GM18526 (cell line): Measurements from ENCODE around the gene FNDC3A.

Source experiments
- POLR2A ChIP-seq: IDR thresholded peaks from 3 replicates; pipeline ENCODE4 v1.6.1; 2011; ENCODE audit not compliant: insufficient read length; ENCODE audit errors: extremely low read depth

FNDC3A gene

DNA sequence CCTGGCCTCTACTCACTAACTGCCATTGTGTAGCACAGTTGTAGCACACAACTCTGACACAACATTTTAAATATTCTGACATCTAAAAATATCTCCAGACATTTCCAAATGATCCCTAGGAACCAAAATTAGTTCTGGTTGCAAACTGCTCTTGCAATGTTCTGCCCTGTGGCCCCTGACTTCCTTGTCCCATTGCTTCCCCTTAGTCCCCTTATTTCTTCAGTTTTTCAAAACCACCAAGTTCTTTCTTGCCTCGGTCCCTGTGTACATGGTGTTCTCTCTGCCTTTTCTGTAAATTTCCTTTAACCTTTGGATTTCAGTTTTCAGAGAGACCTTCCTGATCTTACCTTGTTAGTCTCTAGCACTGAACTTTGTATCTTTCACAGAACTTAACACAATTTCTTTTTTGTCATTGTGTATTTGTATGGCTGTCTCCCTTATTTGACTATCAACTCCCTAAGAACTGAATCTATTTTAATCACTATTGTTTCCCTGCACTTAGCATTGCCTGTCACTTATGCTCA is 156.8 kb downstream of the FNDC3A start:
- TF ChIP-seq POLR2A, result no peak

DNA sequence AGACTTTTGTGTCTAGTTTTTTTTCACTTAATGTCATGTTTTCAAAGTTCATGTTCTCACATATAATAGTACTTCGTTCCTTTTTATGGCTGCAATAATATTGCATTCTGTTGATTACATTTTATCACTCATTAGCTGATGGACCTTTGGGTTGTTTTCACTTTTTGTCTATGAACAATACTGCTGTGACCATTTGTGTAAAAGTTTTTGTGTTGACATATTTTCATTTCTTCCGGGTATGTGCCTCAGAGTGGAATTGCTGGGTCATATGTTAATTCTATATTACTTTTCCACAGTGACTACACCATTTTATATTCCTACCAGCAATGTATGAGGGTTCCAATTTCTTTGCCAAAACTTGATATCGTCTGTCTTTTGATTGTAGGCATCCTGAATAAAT is 158.6 kb downstream of the FNDC3A start:
- TF ChIP-seq POLR2A, result no peak

DNA sequence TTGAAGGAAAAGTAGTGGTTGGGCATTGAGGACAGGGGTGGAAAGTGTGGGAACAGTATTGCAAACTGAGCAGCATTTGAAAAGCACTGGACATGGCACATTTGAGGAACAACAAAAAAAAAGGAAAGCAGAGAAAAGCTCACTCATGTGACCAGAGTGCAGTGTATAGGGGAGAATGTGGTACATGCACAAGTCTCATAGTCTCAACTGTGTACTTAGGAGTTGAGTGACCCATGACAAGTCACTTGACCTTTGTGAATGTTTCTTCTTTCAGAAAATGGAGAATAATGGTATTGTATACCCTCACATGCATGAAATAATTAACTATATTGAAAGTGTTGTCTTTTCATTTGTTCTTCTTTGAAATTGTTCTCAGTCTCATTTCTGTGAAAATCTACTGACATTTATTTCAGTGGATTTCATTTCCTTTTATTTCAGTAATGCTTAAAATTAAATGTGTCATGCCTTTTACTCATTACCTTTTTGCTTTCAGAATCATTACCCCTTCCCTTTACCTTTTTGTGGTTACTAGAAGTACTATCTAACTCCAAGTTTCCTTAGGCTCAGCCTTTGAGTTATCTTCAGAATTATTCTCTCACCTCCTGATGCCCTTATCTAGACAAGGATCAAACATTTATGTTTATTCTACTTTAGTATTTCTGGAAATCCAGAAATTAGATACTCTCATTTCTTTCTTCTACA is 165.3 kb downstream of the FNDC3A start:
- no peak for TF ChIP-seq POLR2A

DNA sequence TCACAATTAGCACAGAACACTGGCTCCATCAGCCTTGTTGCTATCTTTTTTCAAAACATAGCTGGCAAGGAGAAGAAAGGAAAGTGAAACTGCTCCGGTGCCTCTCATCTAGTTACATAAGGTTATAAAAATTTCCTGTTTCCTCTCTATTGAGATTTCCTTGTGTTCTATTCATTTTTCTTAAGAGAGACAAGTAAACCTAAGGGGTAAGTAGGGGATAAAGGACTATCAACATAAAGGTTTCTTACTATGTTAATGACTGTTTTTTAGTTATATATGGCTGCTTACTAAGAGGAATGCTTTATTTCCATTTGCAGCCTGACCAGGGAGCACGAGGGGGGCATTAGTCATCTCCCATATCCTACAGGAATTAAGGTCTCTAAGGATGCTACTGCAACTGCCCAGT is 171.2 kb downstream of the FNDC3A start:
- TF ChIP-seq POLR2A, result no peak

DNA sequence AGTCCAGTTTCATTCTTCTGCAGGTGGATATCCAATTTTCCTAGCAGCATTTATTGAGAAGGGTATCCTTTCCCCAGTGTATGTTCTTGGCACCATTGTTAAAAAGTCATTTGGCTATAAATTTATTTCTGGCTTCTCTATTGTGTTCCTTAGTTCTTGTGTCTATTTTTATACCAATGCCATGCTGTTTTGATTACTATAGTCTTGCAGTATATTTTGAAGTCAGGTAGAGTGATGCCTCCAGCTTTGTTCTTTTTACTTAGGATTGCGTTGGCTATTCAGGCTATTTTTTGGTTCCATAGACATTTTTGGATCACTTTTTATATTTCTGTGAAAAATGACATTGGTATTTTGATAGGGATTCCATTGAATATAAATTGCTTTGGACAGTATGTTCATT is 172.7 kb downstream of the FNDC3A start:
- no peak for TF ChIP-seq POLR2A

DNA sequence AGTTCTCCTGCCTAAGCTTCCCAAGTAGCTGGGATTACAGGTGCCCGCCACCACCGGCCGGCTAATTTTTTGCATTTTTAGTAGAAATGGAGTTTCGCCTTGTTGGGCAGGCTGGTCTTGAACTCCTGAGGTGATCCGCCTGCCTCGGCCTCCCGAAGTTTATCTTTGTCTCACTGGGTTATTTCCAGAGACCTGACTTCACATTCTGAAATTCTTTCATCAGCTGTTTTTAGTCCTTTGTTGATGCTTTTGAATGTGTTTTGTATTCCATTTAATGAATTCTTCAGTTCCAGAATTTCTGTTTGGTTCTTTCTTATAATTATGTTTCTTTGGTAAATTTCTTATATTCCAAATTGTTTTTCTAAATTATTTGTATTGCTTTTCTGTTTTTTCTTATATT is 189.0 kb downstream of the FNDC3A start:
- no peak for TF ChIP-seq POLR2A

DNA sequence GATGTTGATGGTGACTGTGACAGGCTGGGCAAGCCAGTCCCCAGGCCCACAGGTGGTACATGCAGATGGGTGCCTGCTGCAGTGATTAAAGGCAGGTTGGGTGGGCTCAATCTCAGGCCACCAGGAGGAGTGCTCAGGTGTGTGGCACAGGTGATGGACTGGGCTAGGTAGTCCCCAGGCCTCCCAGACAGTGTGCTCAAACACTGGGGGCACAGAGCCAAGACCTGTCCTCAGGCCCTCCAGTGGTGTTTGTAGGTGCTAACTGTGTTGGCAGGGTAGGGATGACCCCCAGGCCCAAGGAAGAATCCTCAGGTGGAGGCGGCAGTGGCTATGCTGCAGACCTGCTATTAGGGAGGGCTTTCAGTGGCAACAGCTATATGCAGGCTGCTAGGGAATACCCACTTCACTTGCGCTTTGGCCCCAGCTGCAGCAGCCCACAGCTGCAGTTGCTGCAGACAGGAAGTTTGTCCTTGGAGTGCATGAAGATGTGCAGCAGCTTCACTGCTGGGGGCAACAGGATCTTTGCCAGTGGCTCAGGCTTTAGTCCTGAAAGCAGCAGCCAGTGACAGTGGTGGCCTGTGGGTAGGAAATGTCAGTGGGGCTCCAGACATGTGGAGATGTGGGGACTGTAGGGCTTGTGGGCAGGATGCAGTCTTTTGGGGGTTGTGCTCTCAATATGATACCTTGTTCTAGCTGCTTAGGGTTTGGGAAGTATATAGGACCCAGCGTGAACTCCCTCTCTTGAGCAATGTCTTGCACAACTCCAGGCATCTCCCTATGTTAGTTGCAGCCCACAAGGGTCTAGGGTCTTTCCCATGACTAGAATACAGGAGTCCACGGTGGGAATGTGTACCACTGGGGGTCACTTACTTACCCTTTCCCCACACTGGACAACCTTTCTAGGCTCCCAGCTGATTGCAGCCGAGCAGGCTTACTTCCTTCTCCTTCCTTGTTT is 190.4 kb downstream of the FNDC3A start:
- TF ChIP-seq POLR2A, result no peak

DNA sequence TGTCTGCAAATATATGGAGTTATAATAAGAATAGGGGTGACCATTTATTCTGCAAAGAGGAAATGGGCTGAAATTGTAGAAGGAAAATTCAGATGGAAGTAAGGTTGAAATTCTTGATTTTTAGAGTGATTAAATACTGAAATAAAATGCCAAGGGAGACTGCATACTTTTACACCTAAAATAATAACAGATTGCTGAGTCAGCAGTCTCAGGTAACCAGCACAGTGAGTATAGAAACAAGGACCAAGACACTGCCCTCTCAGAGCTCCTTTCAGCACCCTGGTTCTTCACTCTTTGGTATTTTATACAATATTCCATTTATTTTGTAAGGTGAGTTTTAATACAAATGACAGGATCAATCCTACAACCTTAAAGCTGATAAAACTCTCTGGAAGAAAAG is 195.6 kb downstream of the FNDC3A start:
- no peak for TF ChIP-seq POLR2A

DNA sequence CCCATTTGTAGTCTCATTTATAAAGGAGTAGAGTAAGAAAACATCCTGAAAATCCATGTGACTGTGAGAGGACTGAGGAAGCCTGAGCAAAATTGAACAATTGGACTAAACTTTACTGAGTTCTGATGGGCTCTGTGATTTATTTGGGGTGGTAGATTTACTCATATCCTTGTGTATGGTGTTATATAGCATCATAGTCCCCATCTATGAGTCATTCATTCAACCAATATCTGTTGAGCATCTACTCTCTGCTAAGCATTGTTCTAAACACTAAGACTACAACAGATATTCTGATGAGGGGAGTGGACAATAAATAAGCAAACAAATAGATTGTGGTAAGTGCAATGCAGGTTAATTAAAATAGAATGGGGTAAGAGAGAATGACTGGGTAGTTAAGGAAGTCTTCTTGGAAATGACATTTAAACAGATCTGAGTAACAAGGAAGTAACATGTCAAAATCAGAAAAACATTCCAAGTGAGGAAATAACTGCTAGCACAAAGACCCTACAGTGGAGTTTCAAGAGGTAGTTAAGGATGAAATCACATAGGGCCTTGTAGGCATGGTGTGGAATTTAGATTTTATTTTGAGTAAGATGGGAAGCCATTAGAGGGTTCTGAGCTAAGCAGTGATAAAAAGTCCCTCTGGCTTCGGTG is 208.1 kb downstream of the FNDC3A start:
- no peak for TF ChIP-seq POLR2A

DNA sequence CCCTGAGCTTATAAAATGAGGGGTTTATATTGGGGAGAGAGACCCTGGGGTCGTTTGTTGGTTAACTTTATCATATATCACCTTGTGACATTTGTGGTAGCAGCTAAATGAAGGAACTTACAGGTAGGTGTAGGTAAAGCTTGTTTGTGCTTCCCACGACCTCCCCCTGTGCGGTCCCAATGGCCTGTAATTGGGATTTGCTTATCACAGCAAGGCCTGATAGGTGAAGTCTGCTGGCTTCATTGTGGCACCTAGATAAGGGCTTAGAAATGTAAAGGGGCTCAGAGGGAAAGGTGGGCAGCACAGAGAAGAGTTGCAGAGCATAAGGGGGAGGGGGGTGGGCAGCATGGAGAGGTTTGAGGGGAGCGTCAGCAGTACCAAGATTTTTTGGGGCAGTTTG is 208.9 kb downstream of the FNDC3A start:
- TF ChIP-seq POLR2A, result no peak

DNA sequence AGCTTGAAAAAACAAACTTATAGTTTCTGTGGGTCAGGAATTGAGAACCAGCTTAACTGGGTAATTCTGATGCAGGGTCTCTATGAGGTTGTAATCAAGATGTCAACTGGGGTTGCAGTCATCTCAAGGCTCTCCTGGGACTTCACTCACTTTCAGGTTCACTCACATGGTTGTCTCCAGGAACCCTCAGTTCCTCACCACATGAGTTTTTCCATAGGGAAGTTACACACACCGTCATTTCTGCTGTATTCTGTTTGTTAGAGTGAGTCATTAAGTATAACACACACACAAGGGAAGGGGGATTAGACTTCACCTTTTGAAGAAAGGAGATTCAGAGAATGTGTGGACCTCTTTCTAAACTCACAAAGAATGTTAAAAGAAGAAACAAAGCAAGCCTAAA is 209.6 kb downstream of the FNDC3A start:
- TF ChIP-seq POLR2A, result no peak

DNA sequence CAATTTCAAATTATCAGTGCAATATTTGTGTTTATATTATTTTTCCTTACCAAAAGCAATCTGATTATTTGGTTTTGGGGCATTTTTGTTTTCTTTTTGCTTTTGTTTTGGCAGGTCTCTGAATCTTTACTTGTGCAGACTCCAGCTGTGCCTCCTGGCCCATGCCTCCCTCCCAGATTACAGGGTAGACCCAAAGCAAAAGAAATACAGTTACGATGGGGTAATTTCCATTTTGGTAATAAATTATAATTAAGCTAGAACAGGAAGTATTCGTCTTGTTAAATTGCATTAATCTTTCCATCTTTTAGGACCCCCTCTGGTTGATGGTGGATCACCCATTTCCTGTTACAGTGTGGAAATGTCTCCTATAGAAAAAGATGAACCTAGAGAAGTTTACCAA is 215.2 kb downstream of the FNDC3A start:
- no peak for TF ChIP-seq POLR2A

DNA sequence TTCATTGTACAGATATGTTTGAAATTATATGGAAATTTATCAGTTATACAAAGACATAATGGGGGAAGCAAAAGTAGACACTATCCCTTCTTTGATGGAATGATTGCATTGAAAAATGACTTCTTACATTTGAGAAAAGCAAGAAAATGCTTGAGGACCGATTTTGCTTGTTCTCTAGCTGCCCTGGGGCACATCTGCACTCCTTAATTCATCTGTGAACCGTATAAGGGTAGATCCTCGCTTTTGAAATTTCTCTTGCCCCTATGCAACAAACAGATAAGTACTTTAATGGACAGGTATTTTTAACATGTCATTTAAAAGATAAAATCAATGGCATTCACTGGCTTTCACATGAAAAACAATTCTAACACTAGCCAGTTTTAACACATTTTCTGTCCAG is 230.9 kb downstream of the FNDC3A start:
- no peak for TF ChIP-seq POLR2A

DNA sequence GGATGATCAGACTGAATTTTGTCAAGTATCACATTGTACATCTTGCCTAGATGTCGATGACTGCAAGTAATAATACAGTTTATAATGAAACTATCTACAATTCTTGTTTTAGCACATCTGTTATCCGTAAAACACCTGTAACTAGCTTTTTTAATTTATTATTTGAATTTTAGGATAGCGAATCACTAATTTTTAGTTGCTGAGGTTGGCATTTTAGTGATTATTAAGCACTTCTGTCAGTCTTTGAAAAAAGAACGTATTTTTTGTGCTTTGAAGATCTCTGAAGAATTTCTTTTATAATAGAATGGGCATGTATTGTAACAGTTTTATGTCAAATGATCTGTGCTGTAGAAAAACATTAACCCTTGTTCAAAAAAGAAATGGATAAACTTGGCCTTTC is 232.9 kb downstream of the FNDC3A start:
- TF ChIP-seq POLR2A, result no peak

DNA sequence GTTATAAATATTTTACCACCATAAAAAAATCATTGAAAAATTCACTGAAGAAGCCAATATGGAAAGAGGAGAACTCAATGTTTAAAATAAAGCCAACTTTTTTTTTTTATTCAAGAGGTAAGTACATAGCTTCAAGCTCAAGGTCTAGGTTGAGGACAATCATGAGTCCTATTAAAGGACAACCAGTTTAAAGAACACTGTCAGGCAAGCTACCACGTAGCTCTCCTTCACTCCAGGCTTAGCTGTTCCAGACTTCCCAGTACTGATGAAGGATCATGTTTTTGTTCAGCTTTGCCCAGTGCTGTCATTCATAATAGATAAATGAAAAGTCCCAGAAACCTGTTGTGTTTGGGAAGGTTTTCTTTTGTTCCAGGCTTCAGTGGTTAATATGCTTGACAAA is 234.4 kb downstream of the FNDC3A start:
- TF ChIP-seq POLR2A, result no peak

DNA sequence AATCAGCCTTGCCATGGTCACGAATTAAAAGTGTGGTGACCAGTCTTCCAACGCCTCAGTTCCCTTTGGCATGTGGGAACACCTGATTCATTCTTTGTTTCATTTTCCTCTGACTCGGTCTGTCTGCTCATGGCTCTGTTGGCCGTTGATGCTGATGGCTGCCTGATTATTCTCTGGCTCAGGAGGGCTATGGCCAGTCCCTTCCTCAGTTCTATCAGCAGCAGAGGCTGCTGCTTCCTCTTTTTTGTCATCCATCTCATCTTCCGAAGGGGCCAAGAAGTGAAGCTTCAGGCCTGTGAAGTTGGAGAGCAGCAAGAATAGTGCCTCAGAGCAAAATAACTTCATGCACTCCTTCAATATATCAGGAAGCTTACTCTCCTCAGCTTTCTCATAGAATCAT is 235.0 kb downstream of the FNDC3A start:
- no peak for TF ChIP-seq POLR2A
